H9 (cell line): ENCODE measurements around the gene SYCN. TPM values are rescaled to one million over a fixed set of nuclear protein-coding genes. Genes with fewer than 3 reads are reported as not detected.
A peak's percentile ranks its signal among the peaks of the same experiment; 100 is the strongest.

Source experiments
- DNase-seq: peaks from one replicate; pipeline ENCODE4 v3.0.0-alpha.2; 2017
- H2AFZ ChIP-seq: one replicate; pipeline ENCODE4 v1.6.1; 2013; ENCODE audit warnings: mild to moderate bottlenecking, low read length, control low read depth, moderate library complexity
- H2AK5ac ChIP-seq: 2 replicates; pipeline ENCODE4 v1.6.1; 2013; ENCODE audit warnings: low read length, control low read depth, mixed read lengths; ENCODE audit not compliant: insufficient read length
- H2BK120ac ChIP-seq: one replicate; pipeline ENCODE4 v1.6.1; 2013; ENCODE audit warnings: low read depth, mild to moderate bottlenecking, low read length, control low read depth, inconsistent platforms; ENCODE audit not compliant: poor library complexity, severe bottlenecking
- H2BK12ac ChIP-seq: 2 replicates; pipeline ENCODE4 v1.6.1; 2013; ENCODE audit warnings: low read length, control low read depth, mixed read lengths, low read depth; ENCODE audit not compliant: insufficient read length
- H2BK15ac ChIP-seq: 2 replicates; pipeline ENCODE4 v1.6.1; 2013; ENCODE audit warnings: low read depth, low read length, control low read depth
- H2BK20ac ChIP-seq: one replicate; pipeline ENCODE4 v1.6.1; 2013; ENCODE audit warnings: low read depth, mild to moderate bottlenecking, low read length, control low read depth, inconsistent platforms; ENCODE audit not compliant: poor library complexity, severe bottlenecking
- H2BK5ac ChIP-seq: 2 replicates; pipeline ENCODE4 v1.6.1; 2013; ENCODE audit warnings: low read length, control low read depth, mixed read lengths; ENCODE audit not compliant: insufficient read length
- H3K14ac ChIP-seq: 2 replicates; pipeline ENCODE4 v1.6.1; 2013; ENCODE audit warnings: low read length, control low read depth; ENCODE audit not compliant: insufficient read depth
- H3K18ac ChIP-seq: 2 replicates; pipeline ENCODE4 v1.6.1; 2013; ENCODE audit warnings: low read depth, mild to moderate bottlenecking, mixed read lengths, low read length, control low read depth; ENCODE audit not compliant: insufficient read length
- H3K23ac ChIP-seq: 2 replicates; pipeline ENCODE4 v1.6.1; 2013; ENCODE audit warnings: low read length, control low read depth, mixed read lengths, low read depth; ENCODE audit not compliant: insufficient read length
- H3K23me2 ChIP-seq: 2 replicates; pipeline ENCODE4 v1.6.1; 2013; ENCODE audit warnings: low read depth, mild to moderate bottlenecking, mixed read lengths, low read length, control low read depth; ENCODE audit not compliant: insufficient read length, poor library complexity, severe bottlenecking
- H3K27ac ChIP-seq: 2 replicates; pipeline ENCODE4 v1.5.1; 2013; ENCODE audit warnings: low read length, control low read depth, mixed read lengths, low read depth; ENCODE audit not compliant: insufficient read length
- H3K27me3 ChIP-seq: 2 replicates; pipeline ENCODE4 v1.6.1; 2013; ENCODE audit warnings: low read length, control low read depth, inconsistent platforms; ENCODE audit not compliant: insufficient read depth
- H3K4ac ChIP-seq: 2 replicates; pipeline ENCODE4 v1.6.1; 2013; ENCODE audit warnings: low read depth, mild to moderate bottlenecking, control low read depth, inconsistent platforms, low read length, moderate library complexity
- H3K4me1 ChIP-seq: 2 replicates; pipeline ENCODE4 v1.6.1; 2013; ENCODE audit warnings: low read length, control low read depth, inconsistent platforms; ENCODE audit not compliant: insufficient read depth
- H3K4me2 ChIP-seq: 2 replicates; pipeline ENCODE4 v1.6.1; 2013; ENCODE audit warnings: low read length, control low read depth, mixed read lengths; ENCODE audit not compliant: insufficient read length, insufficient read depth
- H3K56ac ChIP-seq: 2 replicates; pipeline ENCODE4 v1.6.1; 2013; ENCODE audit warnings: low read depth, mild to moderate bottlenecking, mixed read lengths, low read length, control low read depth; ENCODE audit not compliant: insufficient read length
- H3K79me1 ChIP-seq: 2 replicates; pipeline ENCODE4 v1.6.1; 2013; ENCODE audit warnings: low read depth, mild to moderate bottlenecking, moderate library complexity, low read length, control low read depth, inconsistent platforms; ENCODE audit not compliant: insufficient read depth, poor library complexity, severe bottlenecking
- H3K79me2 ChIP-seq: 2 replicates; pipeline ENCODE4 v1.6.1; 2013; ENCODE audit warnings: low read length, control low read depth, inconsistent platforms; ENCODE audit not compliant: insufficient read depth
- H3K9ac ChIP-seq: 2 replicates; pipeline ENCODE4 v1.6.1; 2013; ENCODE audit warnings: low read length, control low read depth, mixed read lengths; ENCODE audit not compliant: insufficient read length; ENCODE audit errors: extremely low read depth
- H3K9me3 ChIP-seq: one replicate; pipeline ENCODE4 v1.6.1; 2013; ENCODE audit warnings: low read depth, low read length, inconsistent platforms; ENCODE audit not compliant: control insufficient read depth
- H3T11ph ChIP-seq: one replicate; pipeline ENCODE4 v1.6.1; 2013; ENCODE audit warnings: mild to moderate bottlenecking, low read length, control low read depth, inconsistent platforms
- H4K20me1 ChIP-seq: one replicate; pipeline ENCODE4 v1.6.1; 2013; ENCODE audit not compliant: control insufficient read depth, insufficient read length, insufficient read depth
- H4K5ac ChIP-seq: 2 replicates; pipeline ENCODE4 v1.6.1; 2013; ENCODE audit warnings: low read depth, mild to moderate bottlenecking, mixed read lengths, low read length, control low read depth; ENCODE audit not compliant: insufficient read length
- H4K8ac ChIP-seq: replicated peaks from 2 replicates; pipeline ENCODE4 v1.6.1; 2013; ENCODE audit warnings: low read length, control low read depth, mixed read lengths, low read depth; ENCODE audit not compliant: insufficient read length
- H4K91ac ChIP-seq: 2 replicates; pipeline ENCODE4 v1.6.1; 2013; ENCODE audit warnings: low read depth, mild to moderate bottlenecking, moderate library complexity, mixed read lengths, low read length, control low read depth; ENCODE audit not compliant: insufficient read length
- H3K27ac Mint-ChIP-seq, 3 experiments: 2 replicates in 2 of 3; 3 replicates in 1 of 3; pipeline ENCODE4 v1.8.0; 2020 to 2021; ENCODE audit warnings: mixed read lengths in 3 of 3, mild to moderate bottlenecking in 1 of 3, moderate library complexity in 1 of 3
- H3K27me3 Mint-ChIP-seq: 2 replicates; pipeline ENCODE4 v1.8.0; 2021; ENCODE audit warnings: low read depth, mild to moderate bottlenecking, moderate library complexity, mixed read lengths
- H3K36me3 Mint-ChIP-seq, 3 experiments: 2 replicates in 2 of 3; 3 replicates in 1 of 3; pipeline ENCODE4 v1.8.0; 2020 to 2021; ENCODE audit warnings: low read depth in 3 of 3, mixed read lengths in 3 of 3; ENCODE audit not compliant: insufficient read depth in 1 of 3
- H3K4me1 Mint-ChIP-seq, 2 experiments: 2 replicates each; pipeline ENCODE4 v1.8.0; 2020; ENCODE audit warnings: mixed read lengths in 2 of 2
- H3K4me3 Mint-ChIP-seq, 2 experiments: 2 replicates in 1 of 2; 3 replicates in 1 of 2; pipeline ENCODE4 v1.8.0; 2020 to 2021; ENCODE audit warnings: mild to moderate bottlenecking in 2 of 2, mixed read lengths in 2 of 2, moderate library complexity in 1 of 2
- H3K9me3 Mint-ChIP-seq, 2 experiments: 2 replicates in 1 of 2; 3 replicates in 1 of 2; pipeline ENCODE4 v1.8.0; 2020; ENCODE audit warnings: mild to moderate bottlenecking in 2 of 2, mixed read lengths in 2 of 2, moderate library complexity in 1 of 2
- WGBS: extraction: QIAGEN DNeasy Blood & Tissue Kit; methylation state at CpG from one replicate; pipeline ENCODE4 v1.1.7; 2013; ENCODE audit warnings: missing lambda C conversion rate, low lambda C conversion rate, mixed read lengths; ENCODE audit not compliant: insufficient read length; ENCODE audit errors: extremely low coverage; 5-methylcytosine and 5-hydroxymethylcytosine counted together
- total RNA-seq: library from RNA; stranded (reverse); gene quantifications from 2 replicates; pipeline ENCODE4 v1.2.1, GENCODE V29; 2021
- TF ChIP-seq, protein P1 (sequence below): fragments of 200-600 bp; sonication (generic); conservative IDR thresholded peaks from 3 replicates; pipeline ENCODE4 v1.8.0; 2021; ENCODE audit warnings: antibody characterized with exemption, mild to moderate bottlenecking

SYCN gene
- total RNA-seq, 1 experiment from 2014 or later: not detected

GRCh38 chr19:39211731-39212374 lies 7.8 kb upstream of the SYCN start:
- no peak overlapping the region for H3K27ac Mint-ChIP-seq
- no peaks in the 10 kb centered on the region for H3K27me3 ChIP-seq
- peaks cover 15% of the 10 kb centered on the region for H3K27me3 Mint-ChIP-seq
- H3K36me3 Mint-ChIP-seq: no peaks in the 10 kb centered on the region
- no peaks in the 10 kb centered on the region for H3K79me1 ChIP-seq
- no CpG with 5 or more reads among the region's 13 CpGs for WGBS
- H3K4me3 Mint-ChIP-seq: peak overlapping the region in 1 of 2 experiments; percentile 5; a peak in 1 of 5 replicates
- H3K9me3 Mint-ChIP-seq: peaks cover 7 to 9% of the 10 kb centered on the region in 2 experiments; a peak in 4 of 5 replicates
- no peak overlapping the region for H3K4me2 ChIP-seq
- H4K20me1 ChIP-seq: no peaks in the 10 kb centered on the region
- H2BK15ac ChIP-seq: no peak overlapping the region
- H3K56ac ChIP-seq: no peak overlapping the region
- H3K9me3 ChIP-seq: no peaks in the 10 kb centered on the region
- no peak overlapping the region for H3T11ph ChIP-seq
- H2BK5ac ChIP-seq: no peak overlapping the region
- no peak overlapping the region for H2AFZ ChIP-seq
- H3K27ac ChIP-seq: no peak overlapping the region
- H3K18ac ChIP-seq: no peak overlapping the region
- H4K8ac ChIP-seq: no peak overlapping the region
- H3K4ac ChIP-seq: no peak overlapping the region
- H2BK120ac ChIP-seq: no peak overlapping the region
- no peak overlapping the region for H2BK12ac ChIP-seq
- no peaks in the 10 kb centered on the region for H3K4me1 ChIP-seq
- no peaks in the 10 kb centered on the region for H3K4me1 Mint-ChIP-seq
- H2BK20ac ChIP-seq: no peak overlapping the region
- H3K23me2 ChIP-seq: no peaks in the 10 kb centered on the region
- no peak overlapping the region for H3K23ac ChIP-seq
- H4K5ac ChIP-seq: no peak overlapping the region
- TF ChIP-seq, protein P1, sequence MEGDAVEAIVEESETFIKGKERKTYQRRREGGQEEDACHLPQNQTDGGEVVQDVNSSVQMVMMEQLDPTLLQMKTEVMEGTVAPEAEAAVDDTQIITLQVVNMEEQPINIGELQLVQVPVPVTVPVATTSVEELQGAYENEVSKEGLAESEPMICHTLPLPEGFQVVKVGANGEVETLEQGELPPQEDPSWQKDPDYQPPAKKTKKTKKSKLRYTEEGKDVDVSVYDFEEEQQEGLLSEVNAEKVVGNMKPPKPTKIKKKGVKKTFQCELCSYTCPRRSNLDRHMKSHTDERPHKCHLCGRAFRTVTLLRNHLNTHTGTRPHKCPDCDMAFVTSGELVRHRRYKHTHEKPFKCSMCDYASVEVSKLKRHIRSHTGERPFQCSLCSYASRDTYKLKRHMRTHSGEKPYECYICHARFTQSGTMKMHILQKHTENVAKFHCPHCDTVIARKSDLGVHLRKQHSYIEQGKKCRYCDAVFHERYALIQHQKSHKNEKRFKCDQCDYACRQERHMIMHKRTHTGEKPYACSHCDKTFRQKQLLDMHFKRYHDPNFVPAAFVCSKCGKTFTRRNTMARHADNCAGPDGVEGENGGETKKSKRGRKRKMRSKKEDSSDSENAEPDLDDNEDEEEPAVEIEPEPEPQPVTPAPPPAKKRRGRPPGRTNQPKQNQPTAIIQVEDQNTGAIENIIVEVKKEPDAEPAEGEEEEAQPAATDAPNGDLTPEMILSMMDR: no peak
- no peak overlapping the region for H2AK5ac ChIP-seq
- no peaks in the 10 kb centered on the region for H3K79me2 ChIP-seq
- H3K9ac ChIP-seq: no peak overlapping the region
- DNase-seq: no peak
- H4K91ac ChIP-seq: no peak overlapping the region
- H3K14ac ChIP-seq: no peak overlapping the region; the same call in 1 of the 2 replicates
